ENCODE data around the gene SUPT20H.

Gene SUPT20H

GRCh38 chr13:37039896-37040295 is 19.6 kb downstream of the SUPT20H start:
- Histone ChIP-seq H3K27ac (ENCODE audit: low read depth, low read length) (no peak overlapping the region), H3K4me3 (ENCODE audit: low read depth in 1 of 2, low read length in 2 of 2) (no peak overlapping the region), H3K9me3 (ENCODE audit: low read length) (no peaks in the 10 kb centered on the region), H3K27me3 (ENCODE audit: control insufficient read depth in 1 of 2, insufficient read depth in 2 of 2, low read length in 2 of 2) (no peaks in the 10 kb centered on the region), H3K36me3 (ENCODE audit: insufficient read depth, low read length) (peaks cover 53% of the 10 kb centered on the region), H3K9ac (ENCODE audit: low read length) (no peak overlapping the region), H3K4me1 (ENCODE audit: insufficient read depth, low read length) (no peaks in the 10 kb centered on the region)

GRCh38 chr13:37037241-37037640 is 22.2 kb downstream of the SUPT20H start:
- no peak overlapping the region for H3K9ac ChIP-seq (ENCODE audit: low read length)
- no peaks in the 10 kb centered on the region for H3K9me3 ChIP-seq (ENCODE audit: low read length)
- H3K27ac ChIP-seq (ENCODE audit: low read depth, low read length): no peak overlapping the region
- H3K27me3 ChIP-seq (ENCODE audit: control insufficient read depth in 1 of 2, insufficient read depth in 2 of 2, low read length in 2 of 2): no peaks in the 10 kb centered on the region
- no peaks in the 10 kb centered on the region for H3K4me1 ChIP-seq (ENCODE audit: insufficient read depth, low read length)
- no peak overlapping the region for H3K4me3 ChIP-seq (ENCODE audit: low read depth in 1 of 2, low read length in 2 of 2)
- peaks cover 49% of the 10 kb centered on the region for H3K36me3 ChIP-seq (ENCODE audit: insufficient read depth, low read length)

GRCh38 chr13:37029617-37030016 is 29.9 kb downstream of the SUPT20H start:
- H3K27ac ChIP-seq (ENCODE audit: low read depth, low read length): no peak overlapping the region
- no peaks in the 10 kb centered on the region for H3K9me3 ChIP-seq (ENCODE audit: low read length)
- peaks cover 65% of the 10 kb centered on the region for H3K36me3 ChIP-seq (ENCODE audit: insufficient read depth, low read length)
- no peak overlapping the region for H3K9ac ChIP-seq (ENCODE audit: low read length)
- no peaks in the 10 kb centered on the region for H3K27me3 ChIP-seq (ENCODE audit: control insufficient read depth in 1 of 2, insufficient read depth in 2 of 2, low read length in 2 of 2)
- no peak overlapping the region for H3K4me3 ChIP-seq (ENCODE audit: low read depth in 1 of 2, low read length in 2 of 2)
- H3K4me1 ChIP-seq (ENCODE audit: insufficient read depth, low read length): no peaks in the 10 kb centered on the region

GRCh38 chr13:37027639-37028038 is 31.8 kb downstream of the SUPT20H start:
- no peaks in the 10 kb centered on the region for H3K4me1 ChIP-seq (ENCODE audit: insufficient read depth, low read length)
- no peaks in the 10 kb centered on the region for H3K9me3 ChIP-seq (ENCODE audit: low read length)
- H3K4me3 ChIP-seq (ENCODE audit: low read depth in 1 of 2, low read length in 2 of 2): no peak overlapping the region
- H3K27ac ChIP-seq (ENCODE audit: low read depth, low read length): no peak overlapping the region
- H3K36me3 ChIP-seq (ENCODE audit: insufficient read depth, low read length): peaks cover 70% of the 10 kb centered on the region
- no peaks in the 10 kb centered on the region for H3K27me3 ChIP-seq (ENCODE audit: control insufficient read depth in 1 of 2, insufficient read depth in 2 of 2, low read length in 2 of 2)
- H3K9ac ChIP-seq (ENCODE audit: low read length): no peak overlapping the region

GRCh38 chr13:37026771-37027170 is 32.7 kb downstream of the SUPT20H start:
- Histone ChIP-seq H3K27me3 (ENCODE audit: control insufficient read depth in 1 of 2, insufficient read depth in 2 of 2, low read length in 2 of 2) (no peaks in the 10 kb centered on the region), H3K36me3 (ENCODE audit: insufficient read depth, low read length) (peaks cover 70% of the 10 kb centered on the region), H3K4me1 (ENCODE audit: insufficient read depth, low read length) (no peaks in the 10 kb centered on the region), H3K4me3 (ENCODE audit: low read depth in 1 of 2, low read length in 2 of 2) (no peak overlapping the region), H3K9me3 (ENCODE audit: low read length) (no peaks in the 10 kb centered on the region), H3K9ac (ENCODE audit: low read length) (no peak overlapping the region), H3K27ac (ENCODE audit: low read depth, low read length) (no peak overlapping the region)

- Histone ChIP-seq H3K4me1 (ENCODE audit: insufficient read depth, low read length) (no peaks in the 10 kb centered on the region), H3K27me3 (ENCODE audit: control insufficient read depth in 1 of 2, insufficient read depth in 2 of 2, low read length in 2 of 2) (no peaks in the 10 kb centered on the region), H3K4me3 (ENCODE audit: low read depth in 1 of 2, low read length in 2 of 2) (no peak overlapping the region), H3K27ac (ENCODE audit: low read depth, low read length) (no peak overlapping the region), H3K9ac (ENCODE audit: low read length) (no peak overlapping the region), H3K9me3 (ENCODE audit: low read length) (no peaks in the 10 kb centered on the region), H3K36me3 (ENCODE audit: insufficient read depth, low read length) (peaks cover 63% of the 10 kb centered on the region)
These were observed 35.6 kb downstream of the SUPT20H start for GRCh38 chr13:37023871-37024270.

- H3K4me1 ChIP-seq (ENCODE audit: insufficient read depth, low read length): no peaks in the 10 kb centered on the region
- no peaks in the 10 kb centered on the region for H3K9me3 ChIP-seq (ENCODE audit: low read length)
- H3K27ac ChIP-seq (ENCODE audit: low read depth, low read length): no peak overlapping the region
- no peak overlapping the region for H3K9ac ChIP-seq (ENCODE audit: low read length)
- no peaks in the 10 kb centered on the region for H3K27me3 ChIP-seq (ENCODE audit: control insufficient read depth in 1 of 2, insufficient read depth in 2 of 2, low read length in 2 of 2)
- peaks cover 55% of the 10 kb centered on the region for H3K36me3 ChIP-seq (ENCODE audit: insufficient read depth, low read length)
- H3K4me3 ChIP-seq (ENCODE audit: low read depth in 1 of 2, low read length in 2 of 2): no peak overlapping the region
These were observed 44.9 kb downstream of the SUPT20H start for GRCh38 chr13:37014609-37015008.

GRCh38 chr13:37011788-37012187 is 47.7 kb downstream of the SUPT20H start:
- H3K4me1 ChIP-seq (ENCODE audit: insufficient read depth, low read length): no peaks in the 10 kb centered on the region
- H3K27me3 ChIP-seq (ENCODE audit: control insufficient read depth in 1 of 2, insufficient read depth in 2 of 2, low read length in 2 of 2): no peaks in the 10 kb centered on the region
- H3K4me3 ChIP-seq (ENCODE audit: low read depth in 1 of 2, low read length in 2 of 2): no peak overlapping the region
- no peak overlapping the region for H3K27ac ChIP-seq (ENCODE audit: low read depth, low read length)
- H3K9me3 ChIP-seq (ENCODE audit: low read length): no peaks in the 10 kb centered on the region
- peaks cover 61% of the 10 kb centered on the region for H3K36me3 ChIP-seq (ENCODE audit: insufficient read depth, low read length)
- H3K9ac ChIP-seq (ENCODE audit: low read length): no peak overlapping the region

GRCh38 chr13:37011002-37011401 is 48.5 kb downstream of the SUPT20H start:
- Histone ChIP-seq H3K9me3 (ENCODE audit: low read length) (no peaks in the 10 kb centered on the region), H3K9ac (ENCODE audit: low read length) (no peak overlapping the region), H3K27ac (ENCODE audit: low read depth, low read length) (no peak overlapping the region), H3K4me1 (ENCODE audit: insufficient read depth, low read length) (no peaks in the 10 kb centered on the region), H3K27me3 (ENCODE audit: control insufficient read depth in 1 of 2, insufficient read depth in 2 of 2, low read length in 2 of 2) (no peaks in the 10 kb centered on the region), H3K36me3 (ENCODE audit: insufficient read depth, low read length) (peaks cover 64% of the 10 kb centered on the region), H3K4me3 (ENCODE audit: low read depth in 1 of 2, low read length in 2 of 2) (no peak overlapping the region)

GRCh38 chr13:37010424-37010823 is 49.1 kb downstream of the SUPT20H start:
- H3K4me1 ChIP-seq (ENCODE audit: insufficient read depth, low read length): no peaks in the 10 kb centered on the region
- H3K27me3 ChIP-seq (ENCODE audit: control insufficient read depth in 1 of 2, insufficient read depth in 2 of 2, low read length in 2 of 2): no peaks in the 10 kb centered on the region
- no peak overlapping the region for H3K27ac ChIP-seq (ENCODE audit: low read depth, low read length)
- no peak overlapping the region for H3K9ac ChIP-seq (ENCODE audit: low read length)
- no peak overlapping the region for H3K4me3 ChIP-seq (ENCODE audit: low read depth in 1 of 2, low read length in 2 of 2)
- peaks cover 63% of the 10 kb centered on the region for H3K36me3 ChIP-seq (ENCODE audit: insufficient read depth, low read length)
- no peaks in the 10 kb centered on the region for H3K9me3 ChIP-seq (ENCODE audit: low read length)

- H3K4me1 ChIP-seq (ENCODE audit: insufficient read depth, low read length): no peaks in the 10 kb centered on the region
- no peak overlapping the region for H3K4me3 ChIP-seq (ENCODE audit: low read depth in 1 of 2, low read length in 2 of 2)
- peaks cover 68% of the 10 kb centered on the region for H3K36me3 ChIP-seq (ENCODE audit: insufficient read depth, low read length)
- H3K27ac ChIP-seq (ENCODE audit: low read depth, low read length): no peak overlapping the region
- H3K27me3 ChIP-seq (ENCODE audit: control insufficient read depth in 1 of 2, insufficient read depth in 2 of 2, low read length in 2 of 2): no peaks in the 10 kb centered on the region
- no peaks in the 10 kb centered on the region for H3K9me3 ChIP-seq (ENCODE audit: low read length)
- no peak overlapping the region for H3K9ac ChIP-seq (ENCODE audit: low read length)
These were observed 49.8 kb downstream of the SUPT20H start for GRCh38 chr13:37009692-37010091.

GRCh38 chr13:37001921-37002250 is 57.6 kb downstream of the SUPT20H start:
- Histone ChIP-seq H3K9ac (ENCODE audit: low read length) (no peak overlapping the region), H3K36me3 (ENCODE audit: insufficient read depth, low read length) (peaks cover 26% of the 10 kb centered on the region), H3K9me3 (ENCODE audit: low read length) (no peaks in the 10 kb centered on the region), H3K27me3 (ENCODE audit: control insufficient read depth in 1 of 2, insufficient read depth in 2 of 2, low read length in 2 of 2) (no peaks in the 10 kb centered on the region), H3K4me1 (ENCODE audit: insufficient read depth, low read length) (peaks cover 19% of the 10 kb centered on the region), H3K4me3 (ENCODE audit: low read depth in 1 of 2, low read length in 2 of 2) (no peak overlapping the region), H3K27ac (ENCODE audit: low read depth, low read length) (no peak overlapping the region)

Data from muscle layer of colon (tissue), 2 donors.